HG02588 (cell line): ENCODE results near the gene SCAANT1.

Experiments
- ATAC-seq: cut with Tn5 transposase; IDR thresholded peaks from one replicate; pipeline ENCODE4 v1.9.1; 2021; ENCODE audit warnings: mild to moderate bottlenecking, moderate library complexity; ENCODE audit not compliant: unreplicated experiment

SCAANT1 gene

DNA sequence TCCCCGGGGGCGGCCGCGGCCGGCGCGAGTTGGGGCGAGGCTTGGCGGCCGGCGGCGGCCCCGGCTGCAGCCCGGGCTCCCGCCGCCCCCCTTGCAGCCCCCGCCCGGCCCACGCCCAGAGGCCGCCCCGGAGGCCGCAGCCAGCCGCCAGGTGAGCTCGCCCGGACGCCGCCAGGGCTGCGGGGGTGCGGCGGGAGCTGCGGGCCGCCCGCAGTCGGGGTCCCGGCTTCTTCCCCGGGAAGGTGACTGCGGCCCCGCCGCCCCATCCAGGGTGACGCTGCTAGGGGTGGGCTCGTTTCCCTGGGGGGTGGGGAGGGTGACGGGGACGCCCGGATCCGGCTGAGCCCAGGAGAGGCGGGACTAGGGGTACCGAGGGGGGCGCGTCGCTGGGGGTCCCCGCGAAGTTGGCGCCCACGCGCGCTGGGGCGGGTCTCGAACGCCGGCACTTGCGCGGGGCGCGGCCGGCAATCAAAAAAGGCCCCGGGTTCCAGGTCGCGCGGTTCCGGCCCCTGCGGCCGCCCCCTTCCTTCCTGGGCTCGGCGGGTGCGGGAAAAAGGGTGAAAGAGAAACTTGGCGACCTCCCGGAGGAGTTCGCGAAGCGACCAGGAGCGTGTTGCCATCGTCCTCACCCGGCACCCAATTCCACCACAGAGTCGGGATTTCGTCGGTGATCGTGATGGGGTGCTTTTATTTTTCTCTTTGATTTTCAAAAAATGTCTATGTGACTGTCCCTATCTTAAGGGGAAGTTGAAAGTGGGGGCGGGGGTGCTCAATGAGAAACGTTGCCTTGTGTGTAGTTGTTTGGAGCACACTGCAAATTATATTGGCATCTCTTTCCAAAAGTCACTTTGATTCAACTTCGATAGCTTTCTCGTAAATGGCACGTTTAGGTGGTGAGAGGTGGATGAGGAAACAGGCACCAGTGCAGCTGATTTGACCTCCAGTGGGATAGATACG, 47.9 kb downstream of the SCAANT1 start:
- peak; percentile 49 for ATAC-seq

DNA sequence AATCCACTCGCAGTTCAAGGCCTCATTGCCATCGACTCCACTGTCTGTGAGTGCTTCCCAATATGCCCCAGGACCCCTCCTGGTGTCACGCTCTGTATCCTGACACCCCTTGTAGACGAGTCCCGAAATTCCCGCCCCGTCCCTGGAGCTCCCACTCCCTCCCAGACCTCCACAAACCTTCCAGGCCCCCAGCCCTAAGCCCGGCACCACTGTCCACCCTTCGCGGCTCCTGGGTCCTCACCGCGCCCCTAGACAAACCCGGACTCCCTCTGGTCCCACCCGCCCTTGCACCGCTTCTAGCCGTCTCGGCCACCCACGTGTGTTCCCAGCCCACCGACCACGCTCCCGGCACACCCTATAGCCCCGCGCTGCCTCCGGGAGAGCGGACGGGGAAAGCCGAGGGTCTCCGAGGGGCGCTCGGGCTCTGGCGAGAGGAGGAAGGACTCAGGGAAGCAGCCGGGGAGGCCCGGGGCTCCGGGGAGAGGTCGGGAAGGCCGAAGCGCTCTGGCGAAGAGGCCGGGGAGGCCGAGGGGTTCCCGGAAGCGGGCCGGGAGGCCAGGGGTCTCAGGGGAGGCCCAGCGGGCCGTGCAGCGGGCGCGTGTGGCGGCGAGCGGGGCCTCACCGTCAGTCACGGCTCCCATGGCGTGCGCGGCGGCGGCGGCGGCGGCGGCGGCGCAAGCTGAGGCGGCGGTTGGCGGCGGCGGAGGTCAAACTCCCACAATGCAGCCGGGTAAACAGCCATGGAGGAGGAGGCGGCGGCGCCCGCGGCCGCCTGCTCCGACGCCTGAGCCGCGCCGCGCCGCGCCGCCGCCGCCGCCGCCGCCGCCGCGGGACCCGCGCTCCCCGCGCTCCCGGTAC, 48.8 kb downstream of the SCAANT1 start, which contains the start of the genes ATXN7 and THOC7:
TSS of gene ATXN7 (plus strand) at position 718 of the 858 bp plus-strand sequence. CDS start 48,732 bp downstream, outside the sequence.
TSS of gene THOC7 (minus strand) at position 656 of the 858 bp plus-strand sequence. CDS start at position 641, 15 bp downstream.
- ATAC-seq: peak; percentile 73

DNA sequence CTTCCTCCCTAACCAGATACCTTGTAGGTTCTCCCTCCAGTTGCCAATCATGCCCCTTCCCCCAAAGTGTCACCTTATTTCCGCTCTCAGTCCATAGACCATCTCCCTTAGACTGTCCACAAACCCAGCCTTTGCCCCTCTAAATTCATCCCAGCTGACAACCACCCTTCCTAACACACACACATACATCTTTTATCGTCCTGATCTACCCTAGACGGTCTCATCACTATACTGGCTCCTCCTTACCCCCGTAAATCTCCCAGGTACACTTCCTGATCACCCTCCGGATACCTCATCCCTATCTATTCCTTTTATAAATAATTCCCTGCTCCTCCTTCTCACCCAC, 49.4 kb downstream of the SCAANT1 start:
- no peak for ATAC-seq
